Brain microvascular endothelial cell (primary cell): ENCODE measurements around the gene CACHD1.

ENCODE experiments used
- DNase-seq: peaks from one replicate; pipeline ENCODE4 v3.0.0-alpha.2; 2020
- H3K27ac ChIP-seq: fragments of 250-450 bp; sonication (Bioruptor Pico); 2 replicates; pipeline ENCODE4 v1.5.1; 2020; ENCODE audit warnings: mild to moderate bottlenecking, moderate library complexity
- H3K27me3 ChIP-seq: fragments of 250-450 bp; sonication (Bioruptor Pico); replicated peaks from 2 replicates; pipeline ENCODE4 v1.5.1; 2020; ENCODE audit warnings: mild to moderate bottlenecking
- H3K36me3 ChIP-seq: fragments of 250-450 bp; sonication (Bioruptor Pico); replicated peaks from 2 replicates; pipeline ENCODE4 v1.5.1; 2020; ENCODE audit warnings: mild to moderate bottlenecking
- H3K4me3 ChIP-seq: 2 replicates; pipeline ENCODE4 v1.5.1; 2011; ENCODE audit warnings: low read depth, mild to moderate bottlenecking, control low read depth, low read length, moderate library complexity
- CTCF ChIP-seq: IDR thresholded peaks from 2 replicates; pipeline ENCODE4 v1.5.1; 2011; ENCODE audit warnings: low read depth, mild to moderate bottlenecking, moderate library complexity, low read length, control low read depth, inconsistent platforms; ENCODE audit errors: missing control alignments
- in situ Hi-C: cut with HindIII; loops from 2 replicates; pipeline ENCODE4 v1.10.0; 2017; ENCODE audit warnings: low sequenced_read_pairs, low pct_ligation_motif_present

CACHD1 gene

GRCh38 chr1:64703600-64703999 lies 233.7 kb downstream of the CACHD1 start:
- no peaks in the 10 kb centered on the region for H3K36me3 ChIP-seq
- no peaks in the 10 kb centered on the region for H3K27me3 ChIP-seq
- in situ Hi-C loops, result no loop called here
- no peak for TF ChIP-seq CTCF
- no peak overlapping the region for H3K27ac ChIP-seq
- DNase-seq, result no peak
- no peak overlapping the region for H3K4me3 ChIP-seq

DNA sequence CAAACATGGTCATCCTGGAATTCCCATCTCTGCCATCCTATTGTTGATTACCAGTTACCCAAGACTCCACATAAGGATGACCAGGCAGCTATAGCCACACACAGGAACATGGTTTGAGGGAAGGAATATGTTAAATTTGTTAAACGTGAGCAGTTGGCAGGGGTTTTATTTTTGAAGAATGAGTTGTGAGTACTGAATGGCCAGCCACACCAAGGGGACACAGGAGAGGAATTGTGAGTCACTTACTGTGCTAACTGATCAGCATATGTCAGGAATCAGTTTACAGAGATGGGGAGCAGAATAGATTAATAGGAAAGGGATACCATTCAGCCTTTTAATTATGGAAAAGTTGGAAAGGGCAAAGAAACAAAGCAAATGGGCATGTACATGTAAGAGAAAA lies 235.7 kb downstream of the CACHD1 start:
- in situ Hi-C loops, result no loop called here
- no peaks in the 10 kb centered on the region for H3K36me3 ChIP-seq
- DNase-seq, result no peak
- H3K27me3 ChIP-seq, result no peaks in the 10 kb centered on the region
- TF ChIP-seq CTCF, result no peak
- no peak overlapping the region for H3K4me3 ChIP-seq
- H3K27ac ChIP-seq, result no peak overlapping the region

DNA sequence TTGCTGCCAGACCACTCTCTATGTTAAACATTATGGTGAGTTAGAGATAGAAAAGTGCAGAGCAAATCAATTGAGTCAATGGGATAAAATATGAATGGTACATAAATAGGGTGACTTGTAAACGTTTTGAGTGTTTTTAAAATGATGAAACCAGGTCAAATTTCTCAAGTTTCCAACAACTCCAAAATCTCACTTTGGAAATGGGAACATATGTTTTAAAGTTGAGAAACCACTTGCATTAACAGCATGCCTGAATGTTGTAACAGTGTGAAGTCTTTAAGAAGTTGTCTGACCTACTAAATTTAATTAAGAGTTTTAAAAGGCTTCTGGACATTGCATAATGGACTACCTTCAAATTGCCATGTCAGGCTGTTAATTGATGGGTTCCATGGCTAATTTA lies 241.3 kb downstream of the CACHD1 start:
- TF ChIP-seq CTCF, result no peak

GRCh38 chr1:64712049-64712448 lies 242.1 kb downstream of the CACHD1 start:
- no peak for TF ChIP-seq CTCF
- in situ Hi-C loops, result no loop called here
- Histone ChIP-seq H3K4me3 (no peak overlapping the region), H3K36me3 (no peaks in the 10 kb centered on the region), H3K27me3 (no peaks in the 10 kb centered on the region), H3K27ac (no peak overlapping the region)
- no peak for DNase-seq

More for the DNA sequence above, 241.3 kb downstream of the CACHD1 start:
- no peaks in the 10 kb centered on the region for H3K27me3 ChIP-seq
- no peak overlapping the region for H3K27ac ChIP-seq
- no peak for DNase-seq
- H3K36me3 ChIP-seq, result no peaks in the 10 kb centered on the region
- H3K4me3 ChIP-seq, result no peak overlapping the region
- in situ Hi-C loops, result no loop called here

DNA sequence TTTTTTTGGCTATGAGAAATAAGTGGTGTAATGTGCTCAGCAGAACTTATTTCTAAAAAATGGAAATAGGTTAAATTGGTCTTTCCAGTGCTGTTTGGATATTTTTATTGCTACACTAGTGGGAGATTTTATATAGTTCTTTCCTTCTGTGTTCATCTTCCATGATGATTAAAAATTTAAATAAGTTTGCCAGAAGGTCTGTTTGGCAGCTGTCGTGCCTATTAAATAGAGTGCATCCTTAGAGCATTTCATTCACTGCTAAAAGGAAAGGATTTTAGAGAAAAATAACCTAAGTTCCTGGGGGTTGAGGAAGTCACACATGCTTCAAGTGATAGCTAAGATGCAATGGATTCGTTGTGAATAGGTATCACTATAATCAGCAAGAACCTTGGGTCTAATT lies 245.3 kb downstream of the CACHD1 start:
- Histone ChIP-seq H3K36me3 (no peaks in the 10 kb centered on the region), H3K4me3 (no peak overlapping the region), H3K27ac (no peak overlapping the region), H3K27me3 (no peaks in the 10 kb centered on the region)
- in situ Hi-C loops, result no loop called here
- TF ChIP-seq CTCF, result no peak
- no peak for DNase-seq

DNA sequence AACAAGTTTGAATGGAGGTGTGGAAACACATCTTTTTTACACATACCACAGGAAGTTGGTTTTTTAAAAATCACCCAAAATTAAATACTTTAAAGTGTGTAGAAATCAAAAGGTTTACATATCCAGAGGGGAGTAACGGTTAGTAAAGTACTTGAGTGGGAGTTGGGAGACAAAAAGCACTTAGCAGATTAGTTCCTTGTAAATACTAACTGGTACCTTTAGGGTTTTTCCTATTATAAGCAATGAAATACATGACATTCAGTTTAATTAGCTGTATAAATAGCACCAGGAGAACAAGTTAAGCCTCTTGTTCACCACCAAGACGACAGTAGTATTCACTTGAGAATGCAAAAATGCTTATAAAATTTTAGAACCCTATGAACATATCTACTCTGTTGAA lies 251.2 kb downstream of the CACHD1 start:
- Histone ChIP-seq H3K27ac (no peak overlapping the region), H3K36me3 (no peaks in the 10 kb centered on the region), H3K27me3 (no peaks in the 10 kb centered on the region), H3K4me3 (no peak overlapping the region)
- no peak for TF ChIP-seq CTCF
- no peak for DNase-seq
- in situ Hi-C loops, result no loop called here
